ENCODE data around the gene LHCGR.
"Not testable (repeated sequence)": the region's sequence is repeated elsewhere in the genome, so short reads cannot be mapped to it uniquely, and the experiment has no call there.

Gene LHCGR

GRCh38 chr2:48739236-48739635, 16.3 kb downstream of the LHCGR start:
- DNase-seq (ENCODE audit: low read depth in 2 of 2) = not testable (repeated sequence)

- DNase-seq (ENCODE audit: low read depth in 2 of 2) = no peak
Observed at GRCh38 chr2:48738806-48739205, 16.7 kb downstream of the LHCGR start.

- no peak for DNase-seq (ENCODE audit: low read depth in 2 of 2)
Observed at GRCh38 chr2:48736251-48736650, 19.3 kb downstream of the LHCGR start.

GRCh38 chr2:48734576-48735303, 20.8 kb downstream of the LHCGR start:
- DNase-seq (ENCODE audit: low read depth in 2 of 2) = no peak

- DNase-seq (ENCODE audit: low read depth in 2 of 2) = no peak
Observed at GRCh38 chr2:48733067-48733503, 22.4 kb downstream of the LHCGR start.

- no peak for DNase-seq (ENCODE audit: low read depth in 2 of 2)
Observed at GRCh38 chr2:48728840-48729239, 26.7 kb downstream of the LHCGR start.

GRCh38 chr2:48728295-48728694, 27.2 kb downstream of the LHCGR start:
- no peak for DNase-seq (ENCODE audit: low read depth in 2 of 2)

GRCh38 chr2:48727560-48727959, 28.0 kb downstream of the LHCGR start:
- DNase-seq (ENCODE audit: low read depth in 2 of 2) = no peak

- no peak for DNase-seq (ENCODE audit: low read depth in 2 of 2)
Observed at GRCh38 chr2:48725696-48726494, 29.6 kb downstream of the LHCGR start.

GRCh38 chr2:48724278-48724677, 31.2 kb downstream of the LHCGR start:
- DNase-seq (ENCODE audit: low read depth in 2 of 2) = no peak

GRCh38 chr2:48723129-48723528, 32.4 kb downstream of the LHCGR start:
- DNase-seq (ENCODE audit: low read depth in 2 of 2) = peak; percentile 81 to 87

- DNase-seq (ENCODE audit: low read depth in 2 of 2) = no peak
Observed at GRCh38 chr2:48722391-48722790, 33.1 kb downstream of the LHCGR start.

- DNase-seq (ENCODE audit: low read depth in 2 of 2) = no peak
Observed at GRCh38 chr2:48721158-48721557, 34.4 kb downstream of the LHCGR start.

- DNase-seq (ENCODE audit: low read depth in 2 of 2) = no peak
Observed at GRCh38 chr2:48719480-48720177, 35.9 kb downstream of the LHCGR start.

- DNase-seq (ENCODE audit: low read depth in 2 of 2) = no peak
Observed at GRCh38 chr2:48717846-48718245, 37.7 kb downstream of the LHCGR start.

GRCh38 chr2:48715956-48716355, 39.6 kb downstream of the LHCGR start:
- DNase-seq (ENCODE audit: low read depth in 2 of 2) = peak; percentile 59 to 60

- peak; percentile 41 to 48 for DNase-seq (ENCODE audit: low read depth in 2 of 2)
Observed at GRCh38 chr2:48715042-48715899, 40.3 kb downstream of the LHCGR start.

GRCh38 chr2:48714245-48714644, 41.3 kb downstream of the LHCGR start:
- peak in 1 of 2 experiments; percentile 26 for DNase-seq (ENCODE audit: low read depth in 2 of 2)

- DNase-seq (ENCODE audit: low read depth in 2 of 2) = no peak
Observed at GRCh38 chr2:48713647-48714046, 41.9 kb downstream of the LHCGR start.

GRCh38 chr2:48712151-48712550, 43.4 kb downstream of the LHCGR start:
- DNase-seq (ENCODE audit: low read depth in 2 of 2) = no peak

- DNase-seq (ENCODE audit: low read depth in 2 of 2) = no peak
Observed at GRCh38 chr2:48711343-48711742, 44.2 kb downstream of the LHCGR start.

Measured in fibroblast of skin of left biceps (primary cell).